ENCODE data around the gene SNX8.

The SNX8 gene

GRCh38 chr7:2217206-2217605, 97.0 kb downstream of the SNX8 start:
- no peak for TF ChIP-seq CTCF (IDR thresholded peaks at IDR 0.05; ENCODE audit: unreplicated experiment in 3 of 3)
- H3K36me3 Mint-ChIP-seq (ENCODE audit: low read depth), result peaks cover 60% of the 10 kb centered on the region
- no peaks in the 10 kb centered on the region for H3K9me3 Mint-ChIP-seq
- H3K27me3 Mint-ChIP-seq (ENCODE audit: low read depth), result no peaks in the 10 kb centered on the region
- H3K27ac Mint-ChIP-seq, result no peak overlapping the region
- no peak overlapping the region for H3K4me3 Mint-ChIP-seq
- no peaks in the 10 kb centered on the region for H3K4me1 Mint-ChIP-seq

- no peak overlapping the region for H3K27ac Mint-ChIP-seq
- H3K27me3 Mint-ChIP-seq (ENCODE audit: low read depth), result no peaks in the 10 kb centered on the region
- H3K4me3 Mint-ChIP-seq, result no peak overlapping the region
- H3K9me3 Mint-ChIP-seq, result no peaks in the 10 kb centered on the region
- no peaks in the 10 kb centered on the region for H3K4me1 Mint-ChIP-seq
- H3K36me3 Mint-ChIP-seq (ENCODE audit: low read depth), result peaks cover 64% of the 10 kb centered on the region
- no peak for TF ChIP-seq CTCF (IDR thresholded peaks at IDR 0.05; ENCODE audit: unreplicated experiment in 3 of 3)
Measured at GRCh38 chr7:2215851-2216250, 98.4 kb downstream of the SNX8 start.

- Mint-ChIP-seq H3K4me3 (no peak overlapping the region), H3K27ac (no peak overlapping the region), H3K27me3 (ENCODE audit: low read depth) (no peaks in the 10 kb centered on the region), H3K36me3 (ENCODE audit: low read depth) (peaks cover 64% of the 10 kb centered on the region), H3K4me1 (no peaks in the 10 kb centered on the region), H3K9me3 (no peaks in the 10 kb centered on the region)
- TF ChIP-seq CTCF (IDR thresholded peaks at IDR 0.05; ENCODE audit: unreplicated experiment in 3 of 3), result no peak
Measured at GRCh38 chr7:2214636-2215035, 99.6 kb downstream of the SNX8 start.

- Mint-ChIP-seq H3K4me1 (no peaks in the 10 kb centered on the region), H3K9me3 (no peaks in the 10 kb centered on the region), H3K27me3 (ENCODE audit: low read depth) (peaks cover 3% of the 10 kb centered on the region), H3K4me3 (no peak overlapping the region), H3K36me3 (ENCODE audit: low read depth) (peaks cover 69% of the 10 kb centered on the region), H3K27ac (no peak overlapping the region)
- no peak for TF ChIP-seq CTCF (IDR thresholded peaks at IDR 0.05; ENCODE audit: unreplicated experiment in 3 of 3)
Measured at GRCh38 chr7:2213551-2214215, 100.6 kb downstream of the SNX8 start.

- Mint-ChIP-seq H3K27ac (no peak overlapping the region), H3K4me3 (no peak overlapping the region), H3K27me3 (ENCODE audit: low read depth) (peaks cover 3% of the 10 kb centered on the region), H3K9me3 (no peaks in the 10 kb centered on the region), H3K4me1 (no peaks in the 10 kb centered on the region), H3K36me3 (ENCODE audit: low read depth) (peaks cover 72% of the 10 kb centered on the region)
- TF ChIP-seq CTCF (IDR thresholded peaks at IDR 0.05; ENCODE audit: unreplicated experiment in 3 of 3), result no peak
Measured at GRCh38 chr7:2212906-2213305, 101.3 kb downstream of the SNX8 start.

- H3K9me3 Mint-ChIP-seq, result no peaks in the 10 kb centered on the region
- no peak for TF ChIP-seq CTCF (IDR thresholded peaks at IDR 0.05; ENCODE audit: unreplicated experiment in 3 of 3)
- no peak overlapping the region for H3K27ac Mint-ChIP-seq
- H3K27me3 Mint-ChIP-seq (ENCODE audit: low read depth), result peaks cover 3% of the 10 kb centered on the region
- H3K4me1 Mint-ChIP-seq, result no peaks in the 10 kb centered on the region
- H3K4me3 Mint-ChIP-seq, result no peak overlapping the region
- H3K36me3 Mint-ChIP-seq (ENCODE audit: low read depth), result peaks cover 74% of the 10 kb centered on the region
Measured at GRCh38 chr7:2211926-2212325, 102.3 kb downstream of the SNX8 start.

Measured in nephron (organoid).